TTC549 (cell line): ENCODE results near the gene LPP.

Source experiments
- FAIRE-seq: peaks from 2 replicates; lab custom pipeline; 2012; peaks lifted over from hg19 to GRCh38; lab: Jason Lieb, UNC

The LPP gene

GRCh38 chr3:188337232-188337631 lies 183.3 kb downstream of the LPP start:
- no peak for FAIRE-seq

GRCh38 chr3:188338086-188338485 lies 184.1 kb downstream of the LPP start:
- no peak for FAIRE-seq

- no peak for FAIRE-seq
Measured at GRCh38 chr3:188339410-188340295, 185.7 kb downstream of the LPP start.

DNA sequence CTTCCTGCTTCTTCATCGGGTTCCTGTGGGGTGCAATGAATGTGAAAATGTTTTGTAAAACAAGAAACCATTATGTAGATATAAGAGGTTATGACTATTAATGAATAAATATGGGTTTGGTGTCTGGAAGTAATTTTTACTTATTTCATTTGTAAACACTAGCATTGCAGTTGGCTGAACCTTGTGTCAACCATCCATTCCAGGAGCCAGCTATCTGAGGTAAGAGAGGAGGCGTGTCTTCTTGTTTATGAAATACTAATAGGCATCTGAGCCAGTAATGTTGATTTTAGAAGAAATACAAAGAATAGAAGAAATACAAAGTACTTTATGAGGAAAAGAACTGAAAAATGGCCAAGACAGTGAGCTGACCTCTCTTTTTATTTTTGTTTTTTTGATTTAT lies 187.5 kb downstream of the LPP start:
- FAIRE-seq: no peak

GRCh38 chr3:188342991-188343732 lies 189.2 kb downstream of the LPP start:
- FAIRE-seq: no peak

- FAIRE-seq: no peak
Measured at GRCh38 chr3:188343894-188344293, 189.9 kb downstream of the LPP start.

DNA sequence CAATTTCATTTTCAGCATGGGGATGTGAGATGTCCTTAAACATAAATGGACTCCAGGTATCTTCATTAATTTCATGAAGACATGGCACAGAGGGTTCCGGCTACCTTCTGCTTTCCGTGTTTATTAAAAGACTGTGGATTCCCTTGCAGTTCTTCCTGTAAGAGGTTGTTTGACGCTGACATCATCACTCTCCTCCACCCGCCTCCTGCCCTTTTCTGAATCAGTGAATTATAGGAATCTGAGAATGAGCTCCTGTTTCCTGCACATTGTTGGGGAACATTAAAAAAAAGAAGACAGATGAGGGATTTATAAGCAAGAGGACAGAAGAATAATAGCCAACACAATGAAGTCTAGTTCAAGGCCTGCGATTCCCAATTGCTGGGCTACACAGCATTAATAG lies 191.3 kb downstream of the LPP start:
- no peak for FAIRE-seq

DNA sequence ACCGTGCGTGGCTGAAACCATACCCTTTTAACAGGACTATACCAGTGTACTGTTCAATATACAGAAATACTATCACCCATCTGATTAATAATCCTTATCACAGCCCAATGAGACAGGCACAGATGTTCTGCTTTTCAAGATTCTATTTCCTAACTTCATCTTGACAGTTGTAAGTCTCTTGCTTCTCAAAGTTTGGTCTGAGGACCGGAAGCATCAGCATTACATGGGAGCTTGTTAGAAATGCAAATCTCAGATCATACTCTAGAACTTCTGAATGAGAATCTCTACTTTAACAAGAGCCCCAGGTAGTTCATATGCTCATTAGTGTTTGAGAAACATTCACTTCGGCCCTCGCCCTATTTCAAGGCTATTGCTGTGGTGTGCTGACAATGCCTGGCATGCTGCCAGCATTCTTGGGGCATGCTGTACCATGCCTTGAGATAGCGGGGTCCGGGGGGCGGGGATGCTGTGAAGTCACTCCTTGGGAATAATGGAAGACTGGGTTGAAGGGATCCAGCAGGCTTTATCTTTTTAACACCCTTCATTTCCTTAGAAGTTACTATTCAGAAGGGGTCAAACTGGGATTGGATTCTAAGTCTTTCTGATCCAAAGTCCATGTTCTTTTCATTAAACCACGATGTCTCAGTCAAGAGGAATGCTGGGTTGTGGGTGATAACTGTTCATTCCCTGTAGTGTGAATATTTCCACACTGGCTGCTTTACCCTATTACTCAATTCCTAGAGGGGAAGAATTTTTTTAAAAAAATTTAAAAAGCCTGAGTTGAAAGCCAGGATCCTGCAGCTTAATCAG lies 194.7 kb downstream of the LPP start:
- no peak for FAIRE-seq

- no peak for FAIRE-seq
Measured at GRCh38 chr3:188349351-188349901, 195.5 kb downstream of the LPP start.

- no peak for FAIRE-seq
Measured at GRCh38 chr3:188349933-188350332, 196.0 kb downstream of the LPP start.

- no peak for FAIRE-seq
Measured at GRCh38 chr3:188350961-188351360, 197.0 kb downstream of the LPP start.

GRCh38 chr3:188351648-188352047 lies 197.7 kb downstream of the LPP start:
- FAIRE-seq: no peak

DNA sequence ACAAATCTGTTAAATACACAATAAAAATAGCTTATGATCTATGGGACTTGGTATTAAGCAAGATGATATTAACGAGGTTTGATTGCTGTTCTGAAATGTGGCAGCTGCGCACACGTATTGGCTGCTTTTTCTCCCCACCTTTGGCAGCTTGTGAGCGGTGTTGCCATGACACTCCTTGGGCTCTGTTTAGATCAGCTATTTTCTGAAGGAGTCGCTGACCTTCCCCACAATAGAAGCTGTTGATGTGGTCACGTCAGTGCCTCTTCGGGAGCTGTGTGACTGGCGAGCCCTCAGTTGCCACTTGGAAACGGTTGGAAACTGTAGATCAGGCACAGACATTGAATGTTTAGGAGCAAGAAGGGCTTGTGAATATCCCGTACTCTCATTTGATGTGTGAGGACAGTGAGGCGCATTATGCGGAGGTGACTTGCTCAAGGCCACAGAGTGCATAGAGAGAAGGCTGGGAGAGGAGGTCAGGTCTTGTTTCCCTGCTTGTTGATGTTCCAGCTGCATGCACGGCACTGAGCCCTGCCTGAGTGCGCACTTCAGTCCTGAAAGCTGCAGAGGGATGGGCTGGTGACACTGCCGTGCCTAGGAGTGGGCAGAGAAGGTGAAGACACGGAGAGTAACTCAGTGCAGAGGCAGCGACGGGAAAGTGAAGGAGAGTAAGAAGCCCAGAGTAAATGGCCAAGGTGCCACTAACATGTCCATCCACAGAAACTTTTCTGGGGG lies 198.4 kb downstream of the LPP start:
- no peak for FAIRE-seq

GRCh38 chr3:188353426-188353825 lies 199.5 kb downstream of the LPP start:
- no peak for FAIRE-seq

- no peak for FAIRE-seq
Measured at GRCh38 chr3:188358787-188359493, 205.0 kb downstream of the LPP start.

DNA sequence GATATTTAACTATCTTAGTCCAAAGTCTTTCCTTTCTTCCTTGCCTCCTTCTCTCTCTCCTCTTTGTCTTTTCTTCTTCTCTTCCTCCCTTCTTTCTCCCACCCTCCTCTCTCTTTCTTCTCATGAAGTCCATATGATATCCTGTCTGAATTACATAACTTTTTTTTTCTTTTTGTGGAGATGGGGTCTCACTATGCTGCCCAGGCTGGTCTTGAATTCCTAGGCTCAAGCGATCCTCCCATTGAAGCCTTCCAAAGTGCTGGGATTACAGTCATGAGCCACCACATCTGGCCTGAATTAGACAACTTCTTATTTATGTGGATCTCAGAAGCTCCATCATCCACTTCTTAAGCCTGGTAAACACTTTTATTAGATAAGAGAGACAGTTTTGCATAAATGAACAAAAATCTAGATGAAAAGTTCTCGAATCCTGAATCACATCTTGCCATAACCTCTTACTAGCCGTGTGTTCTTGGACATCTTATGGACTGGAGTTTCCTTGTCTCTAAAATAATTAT lies 206.5 kb downstream of the LPP start:
- FAIRE-seq: no peak

DNA sequence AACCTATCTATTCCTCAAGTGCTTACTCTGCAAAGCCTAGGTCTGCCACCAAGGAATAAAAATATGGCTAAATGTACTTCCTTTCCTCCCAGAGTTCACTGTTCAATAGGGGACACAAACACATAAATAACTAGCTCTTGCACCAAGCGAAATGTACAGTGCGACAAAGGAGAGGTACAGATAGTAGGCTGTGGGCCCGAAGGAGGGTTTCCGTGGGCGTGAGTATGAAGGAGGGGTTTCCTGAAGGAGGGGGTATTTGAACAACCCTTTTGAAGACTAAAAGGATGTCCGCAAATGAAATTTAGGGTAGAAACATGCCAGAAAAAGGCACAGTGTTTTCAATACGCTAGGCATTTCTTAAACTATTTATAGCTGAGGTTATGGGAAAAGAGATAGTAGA lies 207.9 kb downstream of the LPP start:
- no peak for FAIRE-seq

- FAIRE-seq: no peak
Measured at GRCh38 chr3:188362405-188362831, 208.5 kb downstream of the LPP start.

GRCh38 chr3:188365184-188365583 lies 211.2 kb downstream of the LPP start:
- FAIRE-seq: no peak

GRCh38 chr3:188365988-188366698 lies 212.2 kb downstream of the LPP start:
- FAIRE-seq: no peak
